ENCODE measurements around the gene TDRD3. TPM values are rescaled to one million over a fixed set of nuclear protein-coding genes. Genes with fewer than 3 reads are reported as not detected.

The TDRD3 gene
- total and polyA plus RNA-seq, 2 donors from 2014 or later: 14.9 to 42.2 TPM

GRCh38 chr13:60351326-60351725 is 45.7 kb upstream of the TDRD3 start:
- DNase-seq (peak in 3 of 5 donors; percentile 39 to 60 (median 58)), FAIRE-seq (no peak)
- H3K4me3 ChIP-seq (ENCODE audit: low read length in 3 of 3): no peak overlapping the region
- no peaks in the 10 kb centered on the region for H3K27me3 ChIP-seq (ENCODE audit: control insufficient read depth, insufficient read depth, low read length)
- no peak overlapping the region for H3K9ac ChIP-seq (ENCODE audit: low read length in 3 of 3)
- TF ChIP-seq CTCF (IDR thresholded peaks at IDR 0.05; ENCODE audit: borderline replicate concordance, extremely low read depth, insufficient read depth): no peak
- no peaks in the 10 kb centered on the region for H3K4me1 ChIP-seq (ENCODE audit: control insufficient read depth in 2 of 3, insufficient read depth in 2 of 3, low read depth in 1 of 3, low read length in 3 of 3)
- intact Hi-C loops (cut with DNase I): no loop called here
- H3K27ac ChIP-seq (ENCODE audit: low read depth in 2 of 2, low read length in 2 of 2): no peak overlapping the region
- H3K9me3 ChIP-seq (ENCODE audit: control insufficient read depth in 2 of 3, insufficient read depth in 1 of 3, low read length in 3 of 3): no peaks in the 10 kb centered on the region
- no peaks in the 10 kb centered on the region for H3K36me3 ChIP-seq (ENCODE audit: control insufficient read depth in 2 of 3, insufficient read depth in 3 of 3, low read length in 3 of 3)

- no peaks in the 10 kb centered on the region for H3K9me3 ChIP-seq (ENCODE audit: control insufficient read depth in 2 of 3, insufficient read depth in 1 of 3, low read length in 3 of 3)
- no peak for DNase-seq
- H3K9ac ChIP-seq (ENCODE audit: low read length in 3 of 3): no peak overlapping the region
- H3K27ac ChIP-seq (ENCODE audit: low read depth in 2 of 2, low read length in 2 of 2): no peak overlapping the region
- intact Hi-C loops (cut with DNase I): no loop called here
- H3K36me3 ChIP-seq (ENCODE audit: control insufficient read depth in 2 of 3, insufficient read depth in 3 of 3, low read length in 3 of 3): no peaks in the 10 kb centered on the region
- no peak overlapping the region for H3K4me3 ChIP-seq (ENCODE audit: low read length in 3 of 3)
- no peaks in the 10 kb centered on the region for H3K27me3 ChIP-seq (ENCODE audit: control insufficient read depth, insufficient read depth, low read length)
- no peaks in the 10 kb centered on the region for H3K4me1 ChIP-seq (ENCODE audit: control insufficient read depth in 2 of 3, insufficient read depth in 2 of 3, low read depth in 1 of 3, low read length in 3 of 3)
- TF ChIP-seq CTCF (IDR thresholded peaks at IDR 0.05; ENCODE audit: borderline replicate concordance, extremely low read depth, insufficient read depth): no peak
- no peak for FAIRE-seq
These were observed 45.0 kb upstream of the TDRD3 start for GRCh38 chr13:60351855-60352615.

- no peak for TF ChIP-seq CTCF (IDR thresholded peaks at IDR 0.05; ENCODE audit: borderline replicate concordance, extremely low read depth, insufficient read depth)
- no peak overlapping the region for H3K4me3 ChIP-seq (ENCODE audit: low read length in 3 of 3)
- H3K9me3 ChIP-seq (ENCODE audit: control insufficient read depth in 2 of 3, insufficient read depth in 1 of 3, low read length in 3 of 3): no peaks in the 10 kb centered on the region
- no peak overlapping the region for H3K9ac ChIP-seq (ENCODE audit: low read length in 3 of 3)
- H3K4me1 ChIP-seq (ENCODE audit: control insufficient read depth in 2 of 3, insufficient read depth in 2 of 3, low read depth in 1 of 3, low read length in 3 of 3): no peaks in the 10 kb centered on the region
- FAIRE-seq: no peak
- intact Hi-C loops (cut with DNase I): no loop called here
- no peaks in the 10 kb centered on the region for H3K27me3 ChIP-seq (ENCODE audit: control insufficient read depth, insufficient read depth, low read length)
- no peak overlapping the region for H3K27ac ChIP-seq (ENCODE audit: low read depth in 2 of 2, low read length in 2 of 2)
- H3K36me3 ChIP-seq (ENCODE audit: control insufficient read depth in 2 of 3, insufficient read depth in 3 of 3, low read length in 3 of 3): no peaks in the 10 kb centered on the region
- no peak for DNase-seq
These were observed 44.4 kb upstream of the TDRD3 start for GRCh38 chr13:60352644-60353043.

Data from kidney (tissue), 14 donors.